Activated CD4-positive, alpha-beta T cell treated with anti-CD3 and anti-CD28 coated beads, Interleukin-2, amount 50 U/mL, for 24 hours (primary cell): ENCODE results near the gene P4HTM.
A peak's percentile ranks its signal among the peaks of the same experiment; 100 is the strongest.

Experiments
- DNase-seq, 2 donors: peaks; one replicate each; pipeline ENCODE4 v3.0.0-alpha.2; 2020; ENCODE audit warnings: low read depth in 1 of 2, low spot score in 1 of 2

Gene P4HTM

DNA sequence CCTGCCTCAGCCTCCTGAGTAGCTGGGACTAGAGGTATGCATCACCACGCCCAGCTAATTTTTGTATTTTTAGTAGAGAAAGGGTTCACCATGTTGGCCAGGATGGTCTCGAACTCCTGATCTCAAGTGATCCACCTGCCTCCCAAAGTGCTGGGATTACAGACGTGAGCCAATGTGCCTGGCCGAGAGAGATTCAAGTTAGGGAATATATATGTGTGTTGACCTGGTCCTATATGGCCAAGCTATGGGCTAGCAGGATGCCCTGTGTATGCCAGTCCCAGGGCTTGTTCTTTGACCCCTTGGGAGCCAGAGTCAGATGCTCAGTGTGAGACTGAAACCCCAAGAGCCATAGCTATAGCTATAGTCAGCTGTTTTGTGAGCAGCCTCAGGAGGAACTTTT, 33.7 kb downstream of the P4HTM start:
- no peak for DNase-seq

- DNase-seq, result no peak
These were observed 34.4 kb downstream of the P4HTM start for GRCh38 chr3:49024449-49024848.

GRCh38 chr3:49025005-49025792, 35.2 kb downstream of the P4HTM start:
- no peak for DNase-seq

DNA sequence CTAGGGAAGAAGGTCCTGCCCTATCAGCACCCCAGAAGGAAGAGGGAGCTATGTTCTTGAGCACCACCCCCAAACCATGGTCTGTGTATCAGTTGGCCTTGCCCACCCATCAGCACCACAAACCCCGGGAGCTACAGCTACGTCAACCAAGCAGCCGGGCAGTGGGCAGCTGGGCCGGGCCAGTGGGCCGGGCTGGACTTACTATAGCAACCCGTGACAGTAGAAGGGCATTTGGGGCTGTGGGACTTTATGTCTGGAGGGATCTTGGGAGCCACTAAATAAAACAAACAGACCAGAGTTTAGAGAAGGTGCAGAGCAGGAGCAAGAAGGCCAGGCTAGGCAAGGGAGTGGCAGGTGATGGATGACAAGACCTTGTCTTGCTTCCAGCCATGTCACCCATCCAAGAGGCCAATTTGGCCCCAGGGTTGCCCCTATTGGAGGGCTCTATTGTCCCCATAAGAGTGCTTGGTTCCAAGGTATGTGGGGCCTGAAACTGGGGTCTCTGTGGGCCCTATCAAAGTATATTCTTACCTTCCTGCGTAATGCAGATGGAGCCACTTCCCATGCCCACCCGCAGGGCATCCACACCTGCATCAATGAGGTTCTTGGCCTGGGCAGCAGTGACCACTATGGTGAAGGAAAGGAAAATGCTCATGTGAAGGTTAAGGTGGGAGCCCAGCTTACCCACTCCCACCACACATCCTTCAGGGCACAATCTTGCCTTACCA, 35.9 kb downstream of the P4HTM start:
- no peak for DNase-seq

DNA sequence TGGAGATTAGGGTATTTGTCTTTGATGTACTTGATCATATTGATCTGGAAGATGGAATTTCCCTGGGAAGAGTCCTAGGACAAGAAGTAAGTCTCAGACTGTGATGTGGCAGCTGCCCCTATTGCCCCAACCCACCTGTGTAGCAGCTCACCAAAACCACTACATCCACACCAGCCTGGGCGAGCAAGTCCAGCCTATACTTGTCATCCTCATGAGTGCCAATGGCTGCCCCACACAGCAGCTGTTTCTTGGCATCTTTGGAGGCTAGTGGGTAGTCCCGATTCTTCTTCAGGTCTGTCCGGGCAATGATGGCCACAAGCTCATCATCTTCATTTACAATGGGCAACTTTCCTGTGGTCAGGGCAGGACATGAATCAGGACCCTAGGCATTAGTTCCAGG, 36.5 kb downstream of the P4HTM start:
- DNase-seq, result no peak

- DNase-seq, result no peak
These were observed 37.6 kb downstream of the P4HTM start for GRCh38 chr3:49027634-49028033.

DNA sequence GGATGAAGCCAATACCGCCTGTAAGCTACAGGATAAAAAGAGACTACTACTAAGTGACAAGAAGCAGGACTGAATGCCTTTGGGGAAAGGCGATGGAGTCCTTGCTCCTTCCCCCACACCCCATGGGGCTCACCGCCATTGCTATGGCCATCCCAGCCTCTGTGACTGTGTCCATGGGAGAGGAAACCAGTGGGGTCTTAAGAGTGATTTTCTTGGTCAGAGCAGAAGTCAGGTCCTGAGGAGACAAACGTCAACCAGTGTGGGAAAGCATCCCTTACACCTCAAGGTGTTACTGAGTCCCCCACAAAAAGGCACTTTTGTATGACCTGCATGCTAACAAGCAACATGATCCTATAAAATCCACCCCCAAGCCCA, 38.2 kb downstream of the P4HTM start:
- DNase-seq, result no peak

DNA sequence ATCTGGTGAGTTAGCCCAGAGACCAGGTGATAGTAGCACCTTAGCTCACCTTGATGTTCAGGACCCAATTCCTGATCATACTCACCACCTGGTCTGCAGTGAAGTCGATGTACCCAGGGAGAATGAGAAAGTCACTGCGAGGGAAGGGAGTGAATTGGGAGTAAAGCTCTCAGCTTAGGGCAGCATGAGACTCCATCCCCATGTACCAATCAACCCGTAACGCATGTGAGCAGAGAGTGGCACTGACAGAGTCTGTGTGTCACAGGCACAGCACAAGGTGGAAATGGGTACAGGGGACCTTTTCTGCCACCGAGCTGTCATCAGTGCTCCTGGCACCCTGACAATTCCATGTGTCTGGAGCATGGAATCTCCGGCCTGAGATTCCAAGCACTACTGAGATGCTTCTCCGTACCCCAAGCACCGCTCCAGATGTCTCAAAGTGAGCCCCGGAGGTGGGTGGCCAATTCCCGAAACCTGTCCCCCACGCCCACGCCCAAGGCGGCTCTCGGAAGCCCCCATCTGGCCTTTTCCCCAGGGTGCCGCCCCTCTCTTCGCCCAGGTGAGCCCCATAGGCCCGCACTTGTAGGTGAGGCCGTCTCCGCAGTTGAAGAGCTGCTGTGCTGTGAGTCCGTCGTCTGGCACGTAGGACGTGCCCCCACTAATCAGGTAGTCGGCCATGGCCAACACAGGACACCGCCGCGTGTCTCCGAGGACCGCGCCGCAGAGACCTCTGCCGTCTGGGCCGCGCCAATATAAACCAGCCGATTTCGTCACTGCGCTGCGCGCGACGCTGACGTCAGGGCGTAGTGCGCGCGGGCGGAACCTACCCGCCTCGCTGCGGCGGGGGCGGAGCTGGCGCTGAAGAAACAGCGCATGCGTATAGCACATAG, 38.9 kb downstream of the P4HTM start, which contains the start of gene IMPDH2:
TSS of gene IMPDH2 (minus strand) at position 726 of the 890 bp plus-strand sequence. CDS start at position 678, 48 bp downstream.
- peak; percentile 89 to 94 for DNase-seq

DNA sequence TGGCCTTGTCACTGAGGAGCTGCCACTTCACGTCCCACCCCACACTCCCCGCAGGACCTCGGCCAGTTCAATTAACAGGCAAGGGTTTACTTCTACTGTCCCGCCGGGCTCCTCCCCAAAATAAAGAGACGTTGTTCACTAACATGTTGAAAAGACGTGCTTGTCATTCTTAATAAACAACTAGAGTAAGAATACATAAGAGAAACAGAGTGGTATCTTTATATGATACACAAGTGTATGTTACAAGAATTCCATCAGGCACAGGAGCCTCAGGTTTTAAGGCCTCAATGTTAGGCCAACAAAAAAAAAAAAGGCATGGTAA, 39.5 kb downstream of the P4HTM start:
- no peak for DNase-seq

DNA sequence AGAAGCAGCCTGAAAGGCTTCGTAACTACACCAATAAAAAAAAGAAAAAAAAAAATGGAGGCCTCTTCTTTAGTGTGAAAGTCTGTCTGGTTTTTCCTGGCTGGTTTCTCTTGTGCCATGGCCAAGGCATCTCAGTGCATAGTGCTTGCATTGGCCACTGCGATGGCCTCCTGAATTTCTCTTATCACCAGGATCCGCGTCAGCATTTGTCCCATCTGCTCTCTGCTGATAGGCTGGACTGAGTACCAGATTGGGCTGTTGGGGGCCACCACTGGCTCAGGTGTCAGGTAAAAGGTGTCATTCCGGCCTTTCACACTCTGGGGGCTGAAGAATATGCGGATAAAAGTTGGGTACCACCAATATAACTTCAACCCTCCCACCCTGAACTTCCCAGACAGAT, 40.3 kb downstream of the P4HTM start:
- no peak for DNase-seq

DNA sequence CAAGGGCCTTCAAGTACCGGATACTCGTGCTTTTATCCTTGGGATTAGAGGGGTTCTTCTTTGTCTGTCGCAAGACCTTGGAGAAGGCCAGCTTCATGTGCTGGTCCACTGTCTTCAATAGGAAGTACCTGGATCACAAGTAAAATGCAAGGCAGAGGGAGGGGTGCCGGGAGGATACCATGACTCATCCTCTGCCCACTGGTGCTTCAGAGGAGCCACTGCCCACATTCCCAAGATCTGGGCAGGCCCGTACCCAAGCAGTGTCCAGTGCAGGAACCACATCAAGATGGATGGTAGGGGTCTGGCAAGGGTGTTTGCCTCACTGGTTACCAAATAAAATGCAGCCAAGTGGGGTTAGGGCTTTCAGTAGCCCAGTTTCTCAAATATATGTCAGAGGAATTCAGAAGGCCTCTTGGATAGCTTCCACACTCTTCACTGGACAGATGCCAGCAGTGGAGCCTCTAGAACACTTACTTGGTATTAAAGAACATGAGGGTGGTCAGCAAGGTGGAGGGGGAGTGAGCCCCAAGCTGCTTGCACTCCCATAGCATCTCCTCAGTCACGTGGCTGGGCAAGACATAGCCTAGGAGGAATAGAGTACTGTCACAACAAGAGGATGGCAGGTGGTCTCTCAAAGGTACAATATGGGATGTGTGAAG, 42.7 kb downstream of the P4HTM start:
- DNase-seq, result no peak

GRCh38 chr3:49034650-49035049, 44.6 kb downstream of the P4HTM start:
- DNase-seq, result no peak

- DNase-seq, result no peak
These were observed 45.2 kb downstream of the P4HTM start for GRCh38 chr3:49035281-49035680.

DNA sequence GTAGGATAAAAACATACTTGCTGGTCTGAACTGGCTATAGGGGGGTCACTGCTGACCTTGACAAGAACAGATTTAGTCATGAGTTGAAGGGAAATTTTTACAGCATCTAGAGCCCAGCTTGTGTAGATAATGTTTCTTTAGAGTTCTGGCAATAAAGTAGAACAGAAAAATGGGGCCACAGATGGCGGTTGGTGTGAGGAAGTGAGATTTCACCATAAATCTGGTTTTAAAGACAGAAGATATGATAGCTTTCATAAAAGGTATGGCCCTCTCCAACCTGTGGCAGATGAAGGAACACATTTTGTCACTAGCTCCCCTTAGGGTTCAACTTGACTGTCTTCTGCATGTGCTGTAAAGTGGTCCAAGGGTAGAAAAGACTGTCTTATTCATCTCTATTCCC, 63.5 kb downstream of the P4HTM start:
- no peak for DNase-seq

DNA sequence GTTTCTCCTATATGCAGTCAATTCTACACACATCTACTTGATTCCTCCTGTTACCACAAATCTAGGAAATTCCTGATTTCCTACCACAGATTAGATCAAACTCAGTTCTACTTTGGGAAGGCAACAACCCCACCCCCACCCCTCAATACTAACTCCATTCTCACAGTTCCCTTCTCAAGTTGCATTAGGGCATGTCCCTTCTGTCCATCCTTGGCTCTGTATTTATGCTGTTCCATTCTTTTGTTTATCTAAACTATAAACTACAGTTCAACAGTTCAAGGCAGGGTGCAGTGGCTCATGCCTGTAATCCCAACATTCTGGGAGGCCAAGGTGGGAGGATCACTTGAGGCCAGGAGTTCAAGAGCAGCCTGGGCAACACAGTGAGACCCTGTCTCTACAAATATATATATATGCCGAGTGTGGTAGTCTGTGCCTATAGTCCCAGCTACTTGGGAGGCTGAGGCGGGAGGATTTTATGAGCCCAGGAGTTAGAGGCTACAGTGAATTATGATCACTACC, 64.4 kb downstream of the P4HTM start:
- no peak for DNase-seq
